IPS-15b (cell line): ENCODE measurements around the gene CYB5B.
A peak's percentile ranks its signal among the peaks of the same experiment; 100 is the strongest.

Experiments used
- H3K27me3 ChIP-seq: one replicate; pipeline ENCODE4 v1.6.1; 2013; ENCODE audit warnings: low read length; ENCODE audit not compliant: control insufficient read depth, insufficient read depth
- H3K36me3 ChIP-seq: one replicate; pipeline ENCODE4 v1.6.1; 2013; ENCODE audit warnings: low read length; ENCODE audit not compliant: control insufficient read depth, insufficient read depth
- H3K4me1 ChIP-seq: one replicate; pipeline ENCODE4 v1.6.1; 2013; ENCODE audit warnings: mild to moderate bottlenecking, low read length; ENCODE audit not compliant: control insufficient read depth, insufficient read depth
- H3K4me3 ChIP-seq: one replicate; pipeline ENCODE4 v1.5.1; 2013; ENCODE audit warnings: low read depth, low read length
- H3K9ac ChIP-seq: one replicate; pipeline ENCODE4 v1.6.1; 2013; ENCODE audit warnings: low read depth, mild to moderate bottlenecking, low read length
- H3K9me3 ChIP-seq: one replicate; pipeline ENCODE4 v1.6.1; 2013; ENCODE audit warnings: mild to moderate bottlenecking, low read length; ENCODE audit not compliant: control insufficient read depth, insufficient read depth

The CYB5B gene, protein sequence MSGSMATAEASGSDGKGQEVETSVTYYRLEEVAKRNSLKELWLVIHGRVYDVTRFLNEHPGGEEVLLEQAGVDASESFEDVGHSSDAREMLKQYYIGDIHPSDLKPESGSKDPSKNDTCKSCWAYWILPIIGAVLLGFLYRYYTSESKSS

DNA sequence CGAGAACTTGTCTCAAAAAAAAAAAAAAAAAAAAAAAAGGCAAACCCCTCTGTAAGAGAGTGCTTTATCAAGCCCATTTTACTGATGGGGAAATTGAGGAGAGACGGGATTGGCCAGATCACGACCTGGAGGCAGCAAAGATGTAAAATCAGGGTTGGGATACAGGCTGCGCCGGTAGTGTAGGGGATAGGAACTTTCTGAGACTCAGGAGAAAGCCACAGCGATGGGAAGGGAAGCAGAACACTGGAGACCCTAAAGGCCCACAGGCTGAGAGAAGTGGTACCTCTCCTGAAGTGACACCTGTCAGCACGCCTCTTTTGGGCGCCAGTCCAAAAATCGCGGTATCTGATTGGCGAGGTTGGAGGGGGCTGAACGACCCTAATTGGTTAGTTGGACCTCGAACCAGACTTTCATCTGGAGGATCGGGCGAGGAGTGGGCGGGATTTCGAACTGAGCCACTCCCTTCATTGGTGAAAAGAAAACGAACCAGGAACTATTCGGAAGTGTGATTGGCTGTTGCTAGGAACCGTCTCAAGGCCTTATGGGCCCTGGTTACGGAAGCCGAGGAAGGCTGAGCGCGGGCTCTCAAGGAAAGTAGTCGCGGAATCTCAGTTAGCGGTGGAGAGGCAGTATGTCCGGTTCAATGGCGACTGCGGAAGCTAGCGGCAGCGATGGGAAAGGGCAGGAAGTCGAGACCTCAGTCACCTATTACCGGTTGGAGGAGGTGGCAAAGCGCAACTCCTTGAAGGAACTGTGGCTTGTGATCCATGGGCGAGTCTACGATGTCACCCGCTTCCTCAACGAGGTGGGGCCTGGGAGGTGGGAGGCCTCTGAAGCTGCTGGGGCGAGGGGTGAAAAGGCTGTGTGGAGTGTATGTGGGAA is at the start of gene CYB5B:
Gene CYB5B, plus strand, starts transcription at position 567 of the 882 bp plus-strand sequence. Its CDS starts 65 bp downstream, at position 632.
- Histone ChIP-seq H3K9me3 (no peaks in the 10 kb centered on the region), H3K27me3 (no peaks in the 10 kb centered on the region), H3K9ac (peak within 1 kb of the TSS; percentile 94), H3K4me1 (no peaks in the 10 kb centered on the region), H3K36me3 (peaks cover 2% of the 10 kb centered on the region), H3K4me3 (peak within 1 kb of the TSS; percentile 99)

DNA sequence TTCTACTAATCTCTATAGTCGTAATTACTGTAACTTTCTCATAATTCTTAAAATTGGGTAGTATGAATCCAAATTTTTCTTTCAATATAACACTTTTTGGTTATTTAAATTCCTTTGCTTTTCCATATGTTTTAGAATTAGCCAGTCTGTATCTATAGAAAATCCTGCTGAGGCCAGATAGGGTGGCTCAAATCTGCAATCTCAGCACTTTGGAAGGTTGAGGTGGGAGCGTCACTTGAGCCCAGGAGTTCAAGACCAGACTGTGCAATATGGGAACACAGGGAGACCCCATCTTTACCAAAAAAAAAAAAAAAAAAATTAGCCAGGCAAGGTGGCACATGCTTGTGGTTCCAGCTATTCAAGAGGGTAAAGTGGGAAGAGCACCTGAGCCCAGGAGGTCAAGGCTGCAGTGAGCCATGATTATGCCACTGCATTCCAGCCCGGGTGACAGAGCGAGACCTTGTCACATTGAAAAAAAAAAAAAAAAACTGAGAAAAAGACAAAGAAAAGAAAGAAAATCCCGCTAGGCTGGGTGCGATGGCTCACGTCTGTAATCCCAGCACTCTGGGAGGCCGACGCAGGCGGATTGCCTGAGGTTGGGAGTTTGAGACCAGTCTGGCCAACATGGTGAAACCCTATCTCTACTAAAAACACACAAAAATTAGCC is 47.9 kb upstream of the CYB5B start:
- Histone ChIP-seq H3K4me1 (no peaks in the 10 kb centered on the region), H3K4me3 (no peak overlapping the region), H3K9ac (no peak overlapping the region), H3K27me3 (no peaks in the 10 kb centered on the region), H3K36me3 (peaks cover 2% of the 10 kb centered on the region), H3K9me3 (no peaks in the 10 kb centered on the region)

DNA sequence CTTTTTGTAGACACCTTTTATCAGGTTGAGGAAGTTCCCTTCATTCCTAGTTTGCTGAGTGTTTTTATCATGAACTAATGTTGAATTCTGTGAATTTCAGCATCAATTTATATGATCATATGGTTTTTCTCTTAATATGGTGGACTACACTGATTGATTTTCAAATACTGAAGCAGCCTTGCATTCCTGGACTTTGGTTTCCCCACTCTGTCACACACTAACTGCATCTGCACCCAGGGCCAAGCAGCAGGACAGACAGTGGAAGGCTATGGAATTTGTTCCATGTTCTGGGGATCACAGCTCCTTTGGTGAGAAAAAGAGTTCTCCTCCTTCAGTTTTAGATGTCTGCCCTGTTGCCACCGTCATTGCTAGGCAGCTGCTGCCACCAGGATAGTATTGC is 46.4 kb upstream of the CYB5B start:
- Histone ChIP-seq H3K4me3 (no peak overlapping the region), H3K4me1 (no peaks in the 10 kb centered on the region), H3K27me3 (no peaks in the 10 kb centered on the region), H3K9me3 (no peaks in the 10 kb centered on the region), H3K9ac (no peak overlapping the region), H3K36me3 (no peaks in the 10 kb centered on the region)

DNA sequence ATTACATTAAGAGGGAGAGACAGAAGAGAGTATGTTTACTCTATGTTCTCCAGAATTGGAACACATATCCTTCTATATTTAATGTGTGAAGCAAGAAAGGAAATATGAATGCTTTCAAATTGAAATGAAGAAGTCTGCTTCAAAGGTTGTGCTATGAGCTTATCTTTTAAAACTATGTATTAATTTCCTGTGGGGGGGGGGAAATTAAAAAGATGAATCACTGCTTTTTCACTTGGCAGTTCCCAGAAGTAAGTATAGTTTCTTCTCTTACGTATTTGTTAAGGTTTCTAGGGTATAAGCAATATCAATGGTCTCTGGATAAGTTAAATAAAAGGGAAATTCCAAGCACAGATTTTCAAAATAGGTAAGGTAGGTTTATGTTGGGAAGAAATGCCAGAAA is 45.7 kb upstream of the CYB5B start:
- Histone ChIP-seq H3K27me3 (no peaks in the 10 kb centered on the region), H3K36me3 (no peaks in the 10 kb centered on the region), H3K4me1 (no peaks in the 10 kb centered on the region), H3K9me3 (no peaks in the 10 kb centered on the region), H3K4me3 (no peak overlapping the region), H3K9ac (no peak overlapping the region)

DNA sequence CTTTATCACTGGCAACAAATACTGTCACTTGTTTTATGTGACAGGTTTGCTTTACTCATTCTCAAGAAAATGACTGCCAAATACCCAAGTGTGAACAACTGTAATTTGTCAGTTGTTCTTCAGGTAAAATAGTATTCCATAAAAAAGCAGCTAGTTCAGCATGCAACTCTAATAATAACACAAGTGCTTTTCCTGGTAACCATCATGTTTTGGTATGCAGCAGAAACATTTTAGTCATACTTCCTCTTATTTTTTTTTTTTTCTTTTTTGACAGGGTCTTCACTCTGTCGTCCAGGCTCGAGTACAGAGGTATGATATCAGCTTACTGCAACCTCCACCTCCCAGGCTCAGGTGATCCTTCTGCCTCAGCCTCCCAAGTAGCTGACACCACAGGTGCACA is 43.2 kb upstream of the CYB5B start:
- Histone ChIP-seq H3K9me3 (no peaks in the 10 kb centered on the region), H3K4me3 (no peak overlapping the region), H3K4me1 (peaks cover 2% of the 10 kb centered on the region), H3K9ac (no peak overlapping the region), H3K27me3 (no peaks in the 10 kb centered on the region), H3K36me3 (no peaks in the 10 kb centered on the region)

DNA sequence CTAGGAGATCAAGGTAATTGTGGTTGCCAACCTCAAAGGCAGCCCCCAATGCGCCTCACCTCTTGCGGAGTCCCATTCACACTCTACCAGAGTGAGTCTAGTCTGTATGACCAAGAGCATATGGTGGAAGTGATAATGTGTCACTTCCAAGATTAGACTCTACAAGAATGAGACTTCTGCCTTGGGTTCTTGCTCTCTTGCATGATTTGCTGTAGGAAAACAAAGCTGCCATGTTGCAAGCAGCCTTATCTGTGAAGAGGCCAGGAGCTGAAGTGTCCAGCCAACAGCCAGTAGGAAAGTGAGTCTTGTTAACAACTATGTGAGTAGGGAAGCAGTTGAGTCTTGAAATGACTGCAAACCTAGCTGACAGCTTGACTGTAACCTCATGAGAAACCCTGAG is 42.0 kb upstream of the CYB5B start:
- no peak overlapping the region for H3K9ac ChIP-seq
- H3K9me3 ChIP-seq, result no peaks in the 10 kb centered on the region
- no peaks in the 10 kb centered on the region for H3K27me3 ChIP-seq
- H3K36me3 ChIP-seq, result no peaks in the 10 kb centered on the region
- no peak overlapping the region for H3K4me3 ChIP-seq
- H3K4me1 ChIP-seq, result peaks cover 2% of the 10 kb centered on the region

DNA sequence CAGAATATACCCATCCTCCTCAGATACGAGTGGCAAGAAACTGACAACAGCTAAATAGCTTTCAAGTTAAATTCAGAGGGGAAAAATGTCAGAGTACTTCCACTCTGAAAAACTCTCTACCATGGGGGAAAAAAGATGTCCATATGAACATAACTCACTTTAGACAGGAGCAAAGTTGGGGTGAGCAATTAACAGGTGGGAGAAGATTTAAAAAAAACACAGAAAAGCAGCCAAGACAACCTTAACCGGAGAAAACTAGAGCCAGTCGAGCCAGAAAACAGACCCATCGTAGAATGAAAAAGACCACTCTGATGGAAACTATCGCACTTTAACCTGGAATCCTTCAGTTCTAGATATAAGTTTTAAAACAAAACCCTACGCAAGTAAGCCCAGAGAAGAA is 39.4 kb upstream of the CYB5B start:
- Histone ChIP-seq H3K9ac (peak overlapping the region; percentile 81), H3K27me3 (no peaks in the 10 kb centered on the region), H3K4me1 (peaks cover 2% of the 10 kb centered on the region), H3K9me3 (no peaks in the 10 kb centered on the region), H3K36me3 (no peaks in the 10 kb centered on the region), H3K4me3 (peak overlapping the region; percentile 69)

DNA sequence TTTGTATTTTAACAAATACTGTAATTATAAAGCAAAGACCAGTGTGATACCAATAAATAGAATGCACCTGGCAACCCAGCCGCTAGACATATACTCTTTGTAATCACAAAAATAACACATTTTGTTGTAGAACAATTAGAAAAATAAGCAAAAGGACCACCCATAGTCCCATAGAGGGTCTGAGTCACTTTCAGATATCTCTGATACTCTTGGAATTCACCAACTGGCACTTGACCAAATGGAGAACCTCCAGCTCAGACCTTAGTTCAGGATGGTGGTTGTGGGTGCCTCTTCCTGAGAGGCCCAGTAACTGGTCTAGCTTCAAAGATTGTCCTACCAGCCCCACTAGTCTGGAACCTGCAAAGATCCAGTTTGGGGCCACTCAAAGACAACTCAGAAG is 37.8 kb upstream of the CYB5B start:
- no peaks in the 10 kb centered on the region for H3K36me3 ChIP-seq
- no peak overlapping the region for H3K9ac ChIP-seq
- H3K4me1 ChIP-seq, result peaks cover 2% of the 10 kb centered on the region
- no peaks in the 10 kb centered on the region for H3K9me3 ChIP-seq
- no peak overlapping the region for H3K4me3 ChIP-seq
- no peaks in the 10 kb centered on the region for H3K27me3 ChIP-seq

DNA sequence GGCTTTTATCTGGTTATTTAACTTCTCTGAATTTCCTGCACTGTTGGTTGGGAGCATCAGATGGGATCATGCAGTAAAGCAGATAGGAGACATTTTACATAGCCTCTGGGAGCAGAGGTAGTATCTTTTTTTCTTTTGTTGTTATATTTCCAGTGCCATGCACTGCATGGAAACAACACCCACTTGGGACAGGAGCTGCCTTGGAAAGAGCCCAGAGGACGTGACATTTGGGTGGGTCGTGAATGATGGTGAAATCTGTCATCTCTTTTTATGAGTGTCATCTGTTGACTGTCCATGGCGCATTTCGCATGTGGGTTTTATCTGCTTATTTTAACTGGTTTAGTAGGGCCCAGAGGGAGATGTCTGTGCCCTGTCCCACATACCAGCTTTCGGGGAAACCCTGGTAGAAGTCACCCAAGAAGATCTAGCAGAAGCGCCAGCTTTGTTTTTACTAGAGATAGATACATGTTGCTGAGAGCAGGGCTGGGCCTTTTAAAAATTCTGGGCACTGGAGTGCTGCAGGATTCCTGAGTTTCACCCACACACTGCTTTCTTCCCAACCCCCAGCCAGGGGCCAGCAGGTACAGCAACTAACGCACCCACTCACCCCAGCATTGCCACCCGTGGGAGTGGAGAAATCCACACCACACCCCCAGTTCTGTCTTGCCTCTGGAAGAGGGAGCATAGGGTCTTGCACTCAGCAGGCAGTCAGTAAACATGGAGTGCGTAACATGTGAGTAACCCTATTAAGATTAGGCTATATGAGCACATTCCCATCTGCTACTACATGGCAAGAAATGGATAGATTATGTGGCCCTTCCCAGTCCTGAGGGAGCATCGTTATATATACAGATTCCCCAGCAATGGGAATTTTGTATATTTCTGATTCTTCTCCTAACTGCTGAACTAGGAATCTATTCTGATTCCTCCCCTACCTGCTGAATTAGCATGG is 30.2 kb upstream of the CYB5B start:
- Histone ChIP-seq H3K27me3 (no peaks in the 10 kb centered on the region), H3K9ac (no peak overlapping the region), H3K9me3 (no peaks in the 10 kb centered on the region), H3K4me3 (no peak overlapping the region), H3K36me3 (no peaks in the 10 kb centered on the region), H3K4me1 (no peaks in the 10 kb centered on the region)

DNA sequence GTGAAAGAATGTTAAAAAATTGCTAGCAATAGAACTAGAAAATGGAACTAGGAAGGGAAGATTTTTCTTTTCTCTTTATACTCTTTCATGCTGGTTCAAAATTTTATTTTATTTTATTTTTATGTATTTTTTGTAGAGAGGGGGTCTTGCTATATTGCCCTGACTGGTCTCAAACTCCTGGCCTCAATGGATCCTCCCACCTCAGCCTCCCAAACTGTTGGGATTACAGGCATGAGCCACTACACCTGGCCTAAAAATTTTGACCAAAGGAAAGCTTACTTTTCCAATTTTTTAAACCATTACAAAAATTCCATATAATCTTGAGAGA is 28.6 kb upstream of the CYB5B start:
- Histone ChIP-seq H3K9ac (no peak overlapping the region), H3K27me3 (no peaks in the 10 kb centered on the region), H3K4me3 (no peak overlapping the region), H3K9me3 (no peaks in the 10 kb centered on the region), H3K36me3 (no peaks in the 10 kb centered on the region), H3K4me1 (no peaks in the 10 kb centered on the region)
